PC-9 (cell line): ENCODE data around the gene NEU4.
"Not testable (repeated sequence)": the region's sequence is repeated elsewhere in the genome, so short reads cannot be mapped to it uniquely, and the experiment has no call there.

Source experiments
- CTCF ChIP-seq: fragments of 200-600 bp; sonication (generic); conservative IDR thresholded peaks from 2 replicates; pipeline ENCODE4 v1.6.1; 2017; ENCODE audit warnings: mixed run types, antibody characterized with exemption, mild to moderate bottlenecking, moderate library complexity
- EZH2 ChIP-seq: fragments of 200-600 bp; sonication (generic); IDR thresholded peaks from 2 replicates; pipeline ENCODE4 v1.8.0; 2017; ENCODE audit warnings: antibody characterized with exemption, low read depth

GRCh38 chr2:241823531-241824437 lies 14.8 kb downstream of the NEU4 start:
- not testable (repeated sequence) for TF ChIP-seq CTCF, EZH2
